ENCODE measurements around the gene F11R.

DNA sequence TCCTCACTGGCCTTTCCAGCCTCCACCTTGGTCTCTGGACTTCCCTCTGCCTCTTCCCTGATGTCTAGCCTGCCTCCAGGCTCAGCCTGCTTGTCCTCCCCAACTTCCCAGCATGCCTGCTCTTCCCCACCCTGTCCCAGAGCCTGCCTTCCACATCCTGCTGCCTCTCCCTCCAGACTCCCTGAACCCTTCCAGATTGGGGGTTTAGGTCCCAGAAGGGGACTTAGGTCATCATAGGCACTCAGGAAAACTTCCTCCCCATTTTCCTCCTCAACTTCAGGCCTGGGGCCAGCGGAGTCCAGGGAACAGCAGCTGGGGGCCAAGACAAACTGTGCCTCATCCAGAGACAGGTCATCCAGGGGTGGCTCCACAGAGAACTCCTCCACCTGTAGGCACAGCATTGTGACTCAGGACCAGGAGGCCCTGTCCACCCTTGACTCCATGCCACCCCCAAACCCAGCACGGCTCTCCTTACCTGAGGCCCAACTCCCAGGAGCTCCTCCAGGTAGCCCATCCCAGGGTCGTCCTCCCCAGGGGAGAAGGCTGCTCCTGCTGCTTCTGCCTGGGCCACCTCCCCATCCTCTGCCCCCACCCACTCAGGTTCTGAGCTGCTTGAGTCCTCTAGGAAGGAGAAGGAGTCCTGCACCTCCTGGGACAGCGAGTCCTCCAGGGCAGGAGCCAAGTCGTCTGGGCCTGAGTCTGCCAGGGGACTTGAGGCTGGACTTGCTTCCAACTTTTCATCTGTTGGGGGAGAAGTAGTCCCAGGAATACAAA lies 28.2 kb upstream of the F11R start:
- TF ChIP-seq CEBPB (IDR thresholded peaks at IDR 0.05; ENCODE audit: borderline replicate concordance in 1 of 2, low read depth in 2 of 2, low read length in 2 of 2) (no peak), FOXK2 (IDR thresholded peaks at IDR 0.05) (no peak), SREBF2 (IDR thresholded peaks at IDR 0.05; ENCODE audit: low read length) (no peak)

Measured in GM12878 (cell line).